ENCODE results near the gene PRKG1.

Gene PRKG1

DNA sequence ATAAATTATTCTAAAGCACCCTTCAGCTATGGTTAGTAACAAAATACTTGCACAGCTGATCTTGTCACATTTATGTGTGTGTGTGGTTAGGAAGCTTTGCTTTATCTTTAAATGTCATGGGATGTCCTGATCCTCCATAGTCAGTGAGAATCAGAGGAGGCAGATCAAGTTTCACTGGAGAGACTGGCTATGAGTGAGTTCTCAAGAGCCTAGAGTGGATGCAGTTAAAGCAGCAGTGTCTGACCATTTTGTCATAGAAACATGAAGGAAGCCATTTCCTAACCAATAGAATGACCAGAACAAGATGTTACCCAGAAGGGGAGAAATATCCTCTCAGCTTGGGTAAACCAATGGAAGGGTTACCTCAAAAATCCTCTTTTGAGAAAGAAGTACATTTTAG, 1032.6 kb downstream of the PRKG1 start:
- no peak for TF ChIP-seq TEAD4 (IDR thresholded peaks at IDR 0.05)
- TF ChIP-seq, protein P1, sequence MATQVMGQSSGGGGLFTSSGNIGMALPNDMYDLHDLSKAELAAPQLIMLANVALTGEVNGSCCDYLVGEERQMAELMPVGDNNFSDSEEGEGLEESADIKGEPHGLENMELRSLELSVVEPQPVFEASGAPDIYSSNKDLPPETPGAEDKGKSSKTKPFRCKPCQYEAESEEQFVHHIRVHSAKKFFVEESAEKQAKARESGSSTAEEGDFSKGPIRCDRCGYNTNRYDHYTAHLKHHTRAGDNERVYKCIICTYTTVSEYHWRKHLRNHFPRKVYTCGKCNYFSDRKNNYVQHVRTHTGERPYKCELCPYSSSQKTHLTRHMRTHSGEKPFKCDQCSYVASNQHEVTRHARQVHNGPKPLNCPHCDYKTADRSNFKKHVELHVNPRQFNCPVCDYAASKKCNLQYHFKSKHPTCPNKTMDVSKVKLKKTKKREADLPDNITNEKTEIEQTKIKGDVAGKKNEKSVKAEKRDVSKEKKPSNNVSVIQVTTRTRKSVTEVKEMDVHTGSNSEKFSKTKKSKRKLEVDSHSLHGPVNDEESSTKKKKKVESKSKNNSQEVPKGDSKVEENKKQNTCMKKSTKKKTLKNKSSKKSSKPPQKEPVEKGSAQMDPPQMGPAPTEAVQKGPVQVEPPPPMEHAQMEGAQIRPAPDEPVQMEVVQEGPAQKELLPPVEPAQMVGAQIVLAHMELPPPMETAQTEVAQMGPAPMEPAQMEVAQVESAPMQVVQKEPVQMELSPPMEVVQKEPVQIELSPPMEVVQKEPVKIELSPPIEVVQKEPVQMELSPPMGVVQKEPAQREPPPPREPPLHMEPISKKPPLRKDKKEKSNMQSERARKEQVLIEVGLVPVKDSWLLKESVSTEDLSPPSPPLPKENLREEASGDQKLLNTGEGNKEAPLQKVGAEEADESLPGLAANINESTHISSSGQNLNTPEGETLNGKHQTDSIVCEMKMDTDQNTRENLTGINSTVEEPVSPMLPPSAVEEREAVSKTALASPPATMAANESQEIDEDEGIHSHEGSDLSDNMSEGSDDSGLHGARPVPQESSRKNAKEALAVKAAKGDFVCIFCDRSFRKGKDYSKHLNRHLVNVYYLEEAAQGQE (IDR thresholded peaks at IDR 0.05; ENCODE audit: low read depth) = no peak

DNA sequence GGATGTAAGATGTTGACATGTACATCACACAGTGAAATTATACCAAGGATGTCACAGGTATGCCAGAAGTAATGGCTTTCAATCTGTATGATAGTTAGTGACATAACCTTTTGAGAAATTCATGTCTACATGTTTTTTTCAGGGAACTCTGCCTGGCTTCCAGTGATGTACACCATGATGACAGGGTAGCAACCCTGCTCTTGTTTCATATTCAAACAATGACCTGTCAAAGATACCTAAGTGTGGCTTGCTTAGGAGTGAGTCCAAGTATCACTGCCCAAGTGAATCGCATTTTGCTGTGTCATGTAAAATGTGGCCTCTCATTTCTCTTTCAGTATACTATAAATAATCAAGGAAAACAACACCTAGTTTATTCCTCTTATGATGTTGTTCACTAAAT, 1033.9 kb downstream of the PRKG1 start:
- TF ChIP-seq CEBPB (IDR thresholded peaks at IDR 0.05) (no peak), CREB1 (IDR thresholded peaks at IDR 0.05; ENCODE audit: low read depth) (no peak), TCF12 (IDR thresholded peaks at IDR 0.05; ENCODE audit: low read depth) (no peak), RAD21 (IDR thresholded peaks at IDR 0.05; ENCODE audit: low read depth) (no peak), TAF1 (IDR thresholded peaks at IDR 0.05; ENCODE audit: low read depth) (no peak), EGR1 (IDR thresholded peaks at IDR 0.05) (no peak), FOXM1 (IDR thresholded peaks at IDR 0.05; ENCODE audit: borderline replicate concordance, low read depth) (no peak), TEAD4 (IDR thresholded peaks at IDR 0.05) (no peak), YY1 (IDR thresholded peaks at IDR 0.05; ENCODE audit: low read depth) (no peak), EP300 (IDR thresholded peaks at IDR 0.05; ENCODE audit: borderline replicate concordance) (no peak), ZBTB7A (IDR thresholded peaks at IDR 0.05; ENCODE audit: low read depth) (no peak), NFIC (IDR thresholded peaks at IDR 0.05) (no peak)
- TF ChIP-seq, protein P1 (IDR thresholded peaks at IDR 0.05; ENCODE audit: low read depth) = no peak
- TF ChIP-seq, protein P2, sequence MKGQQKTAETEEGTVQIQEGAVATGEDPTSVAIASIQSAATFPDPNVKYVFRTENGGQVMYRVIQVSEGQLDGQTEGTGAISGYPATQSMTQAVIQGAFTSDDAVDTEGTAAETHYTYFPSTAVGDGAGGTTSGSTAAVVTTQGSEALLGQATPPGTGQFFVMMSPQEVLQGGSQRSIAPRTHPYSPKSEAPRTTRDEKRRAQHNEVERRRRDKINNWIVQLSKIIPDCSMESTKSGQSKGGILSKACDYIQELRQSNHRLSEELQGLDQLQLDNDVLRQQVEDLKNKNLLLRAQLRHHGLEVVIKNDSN (IDR thresholded peaks at IDR 0.05) = no peak
- TF ChIP-seq, protein P3, sequence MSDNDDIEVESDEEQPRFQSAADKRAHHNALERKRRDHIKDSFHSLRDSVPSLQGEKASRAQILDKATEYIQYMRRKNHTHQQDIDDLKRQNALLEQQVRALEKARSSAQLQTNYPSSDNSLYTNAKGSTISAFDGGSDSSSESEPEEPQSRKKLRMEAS (IDR thresholded peaks at IDR 0.05) = no peak

DNA sequence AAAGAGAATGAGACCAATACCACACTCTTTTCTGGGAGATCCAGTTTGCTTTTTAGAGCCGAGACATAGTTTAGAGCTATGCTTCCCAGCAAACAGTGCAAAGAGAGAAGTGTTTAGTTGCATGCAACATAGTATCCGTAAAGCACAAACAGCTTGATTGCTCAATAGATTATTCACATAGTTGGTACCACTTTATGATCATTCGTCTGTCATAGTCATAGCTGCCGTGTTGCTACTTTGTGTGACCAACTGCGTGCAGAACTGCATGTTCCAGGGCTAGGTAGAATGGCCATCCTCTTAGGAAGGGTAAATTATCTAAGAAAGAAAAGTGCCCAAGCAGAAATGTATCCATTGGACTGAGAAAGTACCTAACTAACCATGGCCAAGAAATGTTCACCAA, 1036.3 kb downstream of the PRKG1 start:
- TF ChIP-seq RAD21 (IDR thresholded peaks at IDR 0.05; ENCODE audit: low read depth) = no peak
- TF ChIP-seq, protein P3 (IDR thresholded peaks at IDR 0.05) = no peak

DNA sequence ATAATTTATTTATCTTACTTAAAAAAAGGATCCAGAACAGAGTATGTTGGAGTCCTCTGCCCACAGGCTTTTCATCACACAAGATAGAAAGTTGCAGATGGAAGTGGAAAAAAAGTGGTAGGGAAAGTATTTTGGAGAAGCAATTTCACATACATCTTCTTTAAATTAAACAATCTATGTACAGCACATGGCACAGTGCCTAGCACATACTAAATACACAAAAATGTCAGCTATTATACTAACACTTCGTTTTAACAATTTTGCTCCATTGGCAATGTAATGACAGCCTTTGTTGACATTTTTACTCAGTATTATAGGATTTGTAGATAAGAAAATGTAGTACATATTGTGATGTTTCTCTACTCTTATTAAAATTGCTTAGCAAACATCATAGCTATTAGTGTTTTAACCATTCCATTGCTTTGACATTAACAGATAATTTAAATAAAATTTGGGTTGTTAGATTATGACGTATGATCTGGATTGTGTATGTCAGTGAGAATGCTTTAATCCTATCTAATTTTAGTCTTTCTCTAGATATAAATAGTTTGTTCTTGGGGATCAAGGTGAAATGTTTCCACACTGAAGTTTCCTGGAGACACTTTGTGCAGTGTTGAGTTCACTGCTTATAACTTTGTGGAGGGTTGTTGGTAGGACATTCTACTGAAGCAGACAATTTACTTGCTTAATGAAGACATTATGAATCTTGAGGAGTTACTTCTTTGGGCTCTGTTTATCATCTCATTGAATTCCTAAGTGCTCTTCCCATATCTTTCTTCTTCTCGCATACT, 1037.0 kb downstream of the PRKG1 start:
- no peak for TF ChIP-seq ZBTB7A (IDR thresholded peaks at IDR 0.05; ENCODE audit: low read depth)
- TF ChIP-seq TCF12 (IDR thresholded peaks at IDR 0.05; ENCODE audit: low read depth) = no peak
- TF ChIP-seq EGR1 (IDR thresholded peaks at IDR 0.05) = no peak
- no peak for TF ChIP-seq YY1 (IDR thresholded peaks at IDR 0.05; ENCODE audit: low read depth)
- no peak for TF ChIP-seq CREB1 (IDR thresholded peaks at IDR 0.05; ENCODE audit: low read depth)
- TF ChIP-seq NFIC (IDR thresholded peaks at IDR 0.05) = no peak
- TF ChIP-seq FOXM1 (IDR thresholded peaks at IDR 0.05; ENCODE audit: borderline replicate concordance, low read depth) = no peak
- TF ChIP-seq CEBPB (IDR thresholded peaks at IDR 0.05) = no peak
- TF ChIP-seq, protein P3 (IDR thresholded peaks at IDR 0.05) = no peak
- TF ChIP-seq, protein P1 (IDR thresholded peaks at IDR 0.05; ENCODE audit: low read depth) = no peak
- no peak for TF ChIP-seq TEAD4 (IDR thresholded peaks at IDR 0.05)
- TF ChIP-seq, protein P2 (IDR thresholded peaks at IDR 0.05) = no peak
- no peak for TF ChIP-seq RAD21 (IDR thresholded peaks at IDR 0.05; ENCODE audit: low read depth)
- TF ChIP-seq EP300 (IDR thresholded peaks at IDR 0.05; ENCODE audit: borderline replicate concordance) = no peak
- no peak for TF ChIP-seq TAF1 (IDR thresholded peaks at IDR 0.05; ENCODE audit: low read depth)

Measured in Ishikawa (cell line).